Activated CD4-positive, alpha-beta memory T cell treated with anti-CD3 and anti-CD28 coated beads, Interleukin-2, amount 10 ng/mL, durations not matched to agents 7 days and 5 days (primary cell): ENCODE measurements around the gene PSMF1. TPM values are rescaled to one million over a fixed set of nuclear protein-coding genes. Genes with fewer than 3 reads are reported as not detected.
"Not testable (repeated sequence)": the region's sequence is repeated elsewhere in the genome, so short reads cannot be mapped to it uniquely, and the experiment has no call there.

Experiments
- CTCF ChIA-PET: fragments of 350-600 bp; sonication (Branson Sonifier 250); formaldehyde crosslinking; loops from one replicate; lab custom pipeline; 2021; ENCODE audit warnings: antibody characterized with exemption, inconsistent platforms; lab: Charles Lee
- POLR2A ChIA-PET: fragments of 350-600 bp; sonication (Branson Sonifier 250); formaldehyde crosslinking; loops from one replicate; lab custom pipeline; 2021; ENCODE audit warnings: antibody characterized with exemption; lab: Charles Lee
- DNase-seq: peaks from one replicate; pipeline ENCODE4 v3.0.0-alpha.2; 2020
- H3K27ac Mint-ChIP-seq: one replicate; pipeline ENCODE4 v1.8.0; 2021; ENCODE audit warnings: mild to moderate bottlenecking, mixed read lengths
- H3K27me3 Mint-ChIP-seq: one replicate; pipeline ENCODE4 v1.8.0; 2021; ENCODE audit warnings: mixed read lengths
- H3K36me3 Mint-ChIP-seq: one replicate; pipeline ENCODE4 v1.8.0; 2021; ENCODE audit warnings: low read depth, mixed read lengths
- H3K4me1 Mint-ChIP-seq: one replicate; pipeline ENCODE4 v1.8.0; 2021; ENCODE audit warnings: mixed read lengths
- H3K4me3 Mint-ChIP-seq: one replicate; pipeline ENCODE4 v1.8.0; 2021; ENCODE audit warnings: mild to moderate bottlenecking, mixed read lengths
- H3K9me3 Mint-ChIP-seq: one replicate; pipeline ENCODE4 v1.8.0; 2021; ENCODE audit warnings: mixed read lengths
- total RNA-seq, 2 experiments: library from RNA; stranded (reverse); gene quantifications; one replicate each; pipeline ENCODE4 v1.2.3, GENCODE V29; 2021

PSMF1 gene
- total RNA-seq, 2 experiments from 2014 or later: 145 TPM

- H3K4me3 Mint-ChIP-seq, H3K36me3 Mint-ChIP-seq, DNase-seq, POLR2A ChIA-PET, CTCF ChIA-PET, H3K9me3 Mint-ChIP-seq, H3K27ac Mint-ChIP-seq: not testable (repeated sequence)
- H3K27me3 Mint-ChIP-seq: peaks cover 32% of the 10 kb centered on the region
- peaks cover 34% of the 10 kb centered on the region for H3K4me1 Mint-ChIP-seq
Measured at GRCh38 chr20:1216527-1217427, 98.4 kb downstream of the PSMF1 start.

Other genes starting within 250 kb of the PSMF1 start
- not detected for gene ANGPT4, start 202.3 kb upstream of the PSMF1 start, total RNA-seq
- not detected for gene RSPO4, start 116.3 kb upstream of the PSMF1 start, total RNA-seq
- 1 to 10 TPM in 1 of 2 experiments, under 1 TPM in 1; 0.83 to 1.8 TPM for gene TMEM74B, start 66.4 kb downstream of the PSMF1 start, total RNA-seq
- gene C20orf202, start 84.9 kb downstream of the PSMF1 start, total RNA-seq: not detected
- not detected for gene RAD21L1, start 107.4 kb downstream of the PSMF1 start, total RNA-seq
- gene SNPH, start 147.7 kb downstream of the PSMF1 start, total RNA-seq: 1 to 10 TPM; 2.9 to 3.0 TPM
- 1 to 10 TPM; 3.1 to 3.2 TPM for gene SDCBP2, start 210.5 kb downstream of the PSMF1 start, total RNA-seq